Measurements from ENCODE around the gene MAP3K12.

DNA sequence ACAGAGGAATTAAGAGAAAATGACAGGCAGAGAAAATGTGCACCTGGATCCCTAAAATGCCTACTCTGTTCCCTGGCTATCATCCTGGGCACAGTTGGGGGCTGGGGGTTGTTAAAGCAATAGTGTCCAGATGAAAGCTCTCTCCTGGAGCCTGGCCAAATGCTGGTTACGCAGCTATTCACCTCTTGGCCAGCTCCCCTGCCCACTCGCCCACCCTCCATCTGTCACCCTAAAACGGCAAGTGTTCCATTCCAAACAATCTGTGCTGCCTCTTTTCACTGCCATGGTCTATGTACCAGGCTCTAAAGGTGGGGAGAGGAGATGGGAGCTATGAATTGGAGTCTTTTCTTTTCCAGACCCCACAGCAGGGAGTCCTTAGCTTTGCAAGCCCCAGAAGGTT is 32.8 kb upstream of the MAP3K12 start:
- TF ChIP-seq, protein P1, sequence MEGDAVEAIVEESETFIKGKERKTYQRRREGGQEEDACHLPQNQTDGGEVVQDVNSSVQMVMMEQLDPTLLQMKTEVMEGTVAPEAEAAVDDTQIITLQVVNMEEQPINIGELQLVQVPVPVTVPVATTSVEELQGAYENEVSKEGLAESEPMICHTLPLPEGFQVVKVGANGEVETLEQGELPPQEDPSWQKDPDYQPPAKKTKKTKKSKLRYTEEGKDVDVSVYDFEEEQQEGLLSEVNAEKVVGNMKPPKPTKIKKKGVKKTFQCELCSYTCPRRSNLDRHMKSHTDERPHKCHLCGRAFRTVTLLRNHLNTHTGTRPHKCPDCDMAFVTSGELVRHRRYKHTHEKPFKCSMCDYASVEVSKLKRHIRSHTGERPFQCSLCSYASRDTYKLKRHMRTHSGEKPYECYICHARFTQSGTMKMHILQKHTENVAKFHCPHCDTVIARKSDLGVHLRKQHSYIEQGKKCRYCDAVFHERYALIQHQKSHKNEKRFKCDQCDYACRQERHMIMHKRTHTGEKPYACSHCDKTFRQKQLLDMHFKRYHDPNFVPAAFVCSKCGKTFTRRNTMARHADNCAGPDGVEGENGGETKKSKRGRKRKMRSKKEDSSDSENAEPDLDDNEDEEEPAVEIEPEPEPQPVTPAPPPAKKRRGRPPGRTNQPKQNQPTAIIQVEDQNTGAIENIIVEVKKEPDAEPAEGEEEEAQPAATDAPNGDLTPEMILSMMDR (conservative IDR thresholded peaks at IDR 0.05) = no peak
- TF ChIP-seq EZH2 (IDR thresholded peaks at IDR 0.05; ENCODE audit: low read depth) = no peak

Measured in PC-9 (cell line).